ENCODE measurements around the gene YES1.

YES1 gene

GRCh38 chr18:850960-851359 is 38.9 kb upstream of the YES1 start:
- no peak overlapping the region for H3K27ac ChIP-seq (ENCODE audit: extremely low read depth, low read depth, low read length)
- CTCF ChIA-PET = interaction anchor here (0.6 to 1.7 kb wide), 3 partner anchors 11 to 227 kb away, joined by 3 to 4 read pairs (median 3); no protein-coding TSS in a partner anchor
- H3K9me3 ChIP-seq (ENCODE audit: control insufficient read depth, insufficient read depth, low read depth, low read length) = no peaks in the 10 kb centered on the region
- H3K4me3 ChIP-seq (ENCODE audit: low read depth, low read length) = no peak overlapping the region
- no peaks in the 10 kb centered on the region for H3K36me3 ChIP-seq (ENCODE audit: control insufficient read depth in 2 of 2, insufficient read depth in 1 of 2, low read length in 2 of 2)
- POLR2A ChIA-PET = no interaction called here
- no peak for TF ChIP-seq ZNF221 (tag by site-specific recombination; IDR thresholded peaks at IDR 0.05; ENCODE audit: borderline replicate concordance)
- no peak for TF ChIP-seq ZNF184 (tag by site-specific recombination; IDR thresholded peaks at IDR 0.05)
- TF ChIP-seq ZNF660 (tag by site-specific recombination; IDR thresholded peaks at IDR 0.05) = no peak
- no peak for TF ChIP-seq ZSCAN30 (tag by site-specific recombination; IDR thresholded peaks at IDR 0.05)
- TF ChIP-seq GFI1B (tag by site-specific recombination; IDR thresholded peaks at IDR 0.05) = no peak
- TF ChIP-seq ZNF114 (tag by site-specific recombination; IDR thresholded peaks at IDR 0.05) = no peak
- no peak for TF ChIP-seq EGR2 (tag by site-specific recombination; IDR thresholded peaks at IDR 0.05; ENCODE audit: low read depth)
- no peak for TF ChIP-seq ZNF335 (tag by site-specific recombination; conservative IDR thresholded peaks at IDR 0.05)
- TF ChIP-seq IKZF3 (tag by site-specific recombination; IDR thresholded peaks at IDR 0.05) = no peak
- no peaks in the 10 kb centered on the region for H3K4me1 ChIP-seq (ENCODE audit: control insufficient read depth, insufficient read depth, low read length)

GRCh38 chr18:849021-849420 is 37.0 kb upstream of the YES1 start:
- H3K36me3 ChIP-seq (ENCODE audit: control insufficient read depth in 2 of 2, insufficient read depth in 1 of 2, low read length in 2 of 2) = no peaks in the 10 kb centered on the region
- POLR2A ChIA-PET = no interaction called here
- H3K9me3 ChIP-seq (ENCODE audit: control insufficient read depth, insufficient read depth, low read depth, low read length) = no peaks in the 10 kb centered on the region
- H3K4me1 ChIP-seq (ENCODE audit: control insufficient read depth, insufficient read depth, low read length) = 0 out of 2 replicates have a peak, but pooled peaks cover 3% of the 10 kb centered on the region
- CTCF ChIA-PET = interaction anchor here (0.6 to 1.6 kb wide), 7 partner anchors 9 to 780 kb away, joined by 3 to 11 read pairs (median 4); no protein-coding TSS in a partner anchor
- no peak overlapping the region for H3K4me3 ChIP-seq (ENCODE audit: low read depth, low read length)
- no peak overlapping the region for H3K27ac ChIP-seq (ENCODE audit: extremely low read depth, low read depth, low read length)
- TF ChIP-seq ZNF133 (tag by site-specific recombination; IDR thresholded peaks at IDR 0.05) (no peak), ZNF843 (tag by site-specific recombination; IDR thresholded peaks at IDR 0.05) (no peak), ZNF596 (tag by site-specific recombination; IDR thresholded peaks at IDR 0.05) (no peak), ZBTB8A (tag by site-specific recombination; IDR thresholded peaks at IDR 0.05) (no peak), KLF7 (tag by site-specific recombination; IDR thresholded peaks at IDR 0.05; ENCODE audit: borderline replicate concordance) (no peak), KLF1 (tag by site-specific recombination; IDR thresholded peaks at IDR 0.05) (no peak), ZNF24 (tag by site-specific recombination; IDR thresholded peaks at IDR 0.05) (no peak), GFI1B (tag by site-specific recombination; IDR thresholded peaks at IDR 0.05) (no peak), REPIN1 (tag by site-specific recombination; IDR thresholded peaks at IDR 0.05; ENCODE audit: low read depth) (no peak), ZNF146 (tag by site-specific recombination; IDR thresholded peaks at IDR 0.05) (no peak), ZNF518A (tag by site-specific recombination; conservative IDR thresholded peaks at IDR 0.05; ENCODE audit: low read depth) (no peak), CTCF (tag by site-specific recombination; IDR thresholded peaks at IDR 0.05) (no peak), ZNF777 (tag by site-specific recombination; IDR thresholded peaks at IDR 0.05; ENCODE audit: borderline replicate concordance) (no peak), ZNF280D (tag by site-specific recombination; IDR thresholded peaks at IDR 0.05) (no peak), SETDB1 (IDR thresholded peaks at IDR 0.05; ENCODE audit: insufficient read length, low read length) (no peak), HOXC10 (CRISPR knock-in tag; IDR thresholded peaks at IDR 0.05) (no peak), ZNF423 (tag by site-specific recombination; IDR thresholded peaks at IDR 0.05) (no peak)
